GM18507 (cell line): ENCODE data around the gene TM4SF4.
A peak's percentile ranks its signal among the peaks of the same experiment; 100 is the strongest.

Experiments used
- DNase-seq: peaks from one replicate; pipeline ENCODE4 v3.0.0; 2011; ENCODE audit warnings: low read depth; ENCODE audit not compliant: insufficient read length; ENCODE audit errors: extremely low spot score
- FAIRE-seq: peaks from 2 replicates; lab custom pipeline; 2011; peaks lifted over from hg19 to GRCh38; lab: Jason Lieb, UNC

Gene TM4SF4

GRCh38 chr3:149506965-149507364, 32.5 kb downstream of the TM4SF4 start:
- no peak for FAIRE-seq
- no peak for DNase-seq

GRCh38 chr3:149507491-149508324, 33.2 kb downstream of the TM4SF4 start:
- DNase-seq, result no peak
- FAIRE-seq, result no peak

- FAIRE-seq (no peak), DNase-seq (no peak)
Observed at GRCh38 chr3:149509526-149509925, 35.0 kb downstream of the TM4SF4 start.

- DNase-seq (no peak), FAIRE-seq (no peak)
Observed at GRCh38 chr3:149510480-149510879, 36.0 kb downstream of the TM4SF4 start.

- no peak for FAIRE-seq
- DNase-seq, result no peak
Observed at GRCh38 chr3:149511040-149511626, 36.6 kb downstream of the TM4SF4 start.

GRCh38 chr3:149512073-149512782, 37.7 kb downstream of the TM4SF4 start:
- DNase-seq, result peak; percentile 47
- peak; percentile 75 for FAIRE-seq

GRCh38 chr3:149514471-149514870, 40.0 kb downstream of the TM4SF4 start:
- FAIRE-seq (no peak), DNase-seq (no peak)

GRCh38 chr3:149515249-149515648, 40.8 kb downstream of the TM4SF4 start:
- FAIRE-seq, result no peak
- no peak for DNase-seq

GRCh38 chr3:149516920-149517319, 42.4 kb downstream of the TM4SF4 start:
- DNase-seq, result no peak
- FAIRE-seq, result no peak

GRCh38 chr3:149519912-149520311, 45.4 kb downstream of the TM4SF4 start:
- no peak for DNase-seq
- FAIRE-seq, result no peak

- DNase-seq (no peak), FAIRE-seq (no peak)
Observed at GRCh38 chr3:149523512-149524299, 49.2 kb downstream of the TM4SF4 start.

GRCh38 chr3:149527531-149528339, 53.2 kb downstream of the TM4SF4 start:
- FAIRE-seq (no peak), DNase-seq (no peak)

- DNase-seq, result no peak
Observed at GRCh38 chr3:149528340-149528650, 53.8 kb downstream of the TM4SF4 start.

GRCh38 chr3:149529099-149529498, 54.6 kb downstream of the TM4SF4 start:
- DNase-seq (no peak), FAIRE-seq (no peak)

More at GRCh38 chr3:149528340-149528650, 53.8 kb downstream of the TM4SF4 start:
- FAIRE-seq, result no peak

GRCh38 chr3:149532489-149533180, 58.1 kb downstream of the TM4SF4 start:
- no peak for FAIRE-seq
- peak; percentile 4 for DNase-seq

GRCh38 chr3:149534082-149534481, 59.6 kb downstream of the TM4SF4 start:
- DNase-seq (no peak), FAIRE-seq (no peak)

GRCh38 chr3:149534671-149535332, 60.3 kb downstream of the TM4SF4 start:
- FAIRE-seq (no peak), DNase-seq (no peak)

- no peak for FAIRE-seq
- no peak for DNase-seq
Observed at GRCh38 chr3:149535333-149535685, 60.8 kb downstream of the TM4SF4 start.
